SW 1271 (cell line): ENCODE results near the gene ESRP2.

Experiments used
- DNase-seq, 2 experiments: peaks; one replicate each; lab custom pipeline; 2025; lab: John Stamatoyannopoulos, UW

ESRP2 gene

DNA sequence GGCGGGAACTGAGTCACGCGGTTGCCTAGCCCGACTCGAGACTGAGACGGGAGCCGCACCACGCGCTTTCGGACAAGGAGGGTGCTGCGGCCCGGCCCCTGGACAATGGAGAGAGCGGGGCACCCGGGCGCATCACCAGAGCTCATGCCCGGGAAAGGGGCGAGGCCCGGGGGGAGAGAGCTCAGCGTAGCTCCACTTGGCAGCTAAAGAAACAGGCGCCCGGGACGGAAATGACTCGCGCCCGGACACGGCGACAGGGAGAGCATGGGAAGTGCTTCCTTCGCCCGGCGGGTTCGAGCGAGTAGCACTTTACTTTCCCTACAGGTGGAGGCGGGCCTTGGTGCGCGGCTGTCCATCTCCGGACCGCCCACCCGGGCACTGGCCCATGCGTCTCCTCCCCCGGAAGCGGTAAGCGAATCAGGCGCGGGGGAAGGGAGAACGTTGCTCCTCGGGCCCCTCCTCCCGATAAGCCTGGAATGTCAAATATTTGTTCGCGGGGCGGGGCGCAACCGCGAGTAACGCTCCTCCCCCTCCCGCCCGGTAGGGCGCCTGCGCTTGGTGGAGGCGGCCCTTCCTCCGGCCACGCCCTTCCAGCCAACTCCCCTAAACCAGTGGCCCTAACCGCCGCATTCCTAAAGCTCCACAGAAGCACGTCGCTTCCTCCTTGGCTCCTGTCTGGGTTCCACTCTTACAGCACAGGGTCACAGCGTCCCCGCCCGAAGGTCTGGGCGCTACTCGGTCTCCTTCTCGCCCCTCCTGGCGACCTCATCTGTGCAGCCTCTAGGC, 1.5 kb upstream of the ESRP2 start:
- DNase-seq: peak; percentile 93 to 97

DNA sequence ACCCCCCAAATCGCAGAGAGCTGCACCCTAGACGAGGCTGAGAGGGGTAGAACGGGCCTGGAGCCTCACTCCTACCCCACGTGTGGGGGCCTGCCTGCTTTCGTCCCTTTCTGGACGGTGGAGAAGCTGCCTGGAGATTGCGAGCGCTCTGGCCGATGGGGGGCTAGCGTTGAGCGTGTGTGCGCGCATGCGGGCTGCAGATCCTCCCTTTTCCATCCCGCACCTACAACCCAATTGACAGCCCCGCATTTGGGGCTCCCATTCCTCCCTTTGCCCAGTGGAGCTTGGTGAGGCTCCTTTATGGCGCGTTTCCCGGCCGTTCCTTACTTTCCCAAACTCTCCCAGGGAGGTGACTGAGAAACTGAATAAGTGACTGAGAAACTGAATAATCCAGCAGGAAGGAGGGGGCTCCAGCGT, 907 bp upstream of the ESRP2 start:
- DNase-seq: no peak

DNA sequence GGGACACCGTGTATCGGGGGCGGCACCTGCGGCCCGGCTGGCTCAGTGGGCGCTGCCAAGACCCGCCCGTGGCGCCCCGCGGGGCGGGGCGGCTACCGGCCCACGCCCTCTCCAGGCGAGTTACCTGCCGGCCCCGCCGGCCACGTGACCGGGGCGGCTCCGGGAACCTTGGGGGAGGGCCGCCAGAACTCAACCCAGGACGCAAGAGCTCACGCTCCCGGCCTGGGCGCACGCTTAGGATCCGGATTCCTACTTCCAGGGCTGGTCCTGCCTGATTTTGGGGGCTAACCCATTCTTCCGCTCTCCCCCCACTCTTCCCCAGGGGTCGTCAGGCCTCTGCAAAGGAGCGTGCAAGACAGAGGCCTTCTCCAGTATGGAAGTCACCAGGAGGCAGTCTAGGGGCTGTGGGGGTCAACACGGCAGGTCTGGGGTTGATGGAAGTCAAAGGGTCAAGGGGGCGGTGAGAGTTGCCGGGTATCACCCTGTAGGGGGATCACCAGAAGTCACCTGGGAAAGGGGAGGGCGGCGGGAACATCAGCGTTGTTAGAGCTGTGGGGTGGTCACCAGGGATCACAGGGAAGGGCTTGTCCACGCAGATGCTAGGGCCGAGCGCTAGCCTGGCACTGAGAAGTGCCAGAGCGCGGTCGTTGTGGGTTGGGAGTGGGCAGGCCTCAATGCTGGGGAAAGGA, 354 bp upstream of the ESRP2 start:
- DNase-seq: no peak

DNA sequence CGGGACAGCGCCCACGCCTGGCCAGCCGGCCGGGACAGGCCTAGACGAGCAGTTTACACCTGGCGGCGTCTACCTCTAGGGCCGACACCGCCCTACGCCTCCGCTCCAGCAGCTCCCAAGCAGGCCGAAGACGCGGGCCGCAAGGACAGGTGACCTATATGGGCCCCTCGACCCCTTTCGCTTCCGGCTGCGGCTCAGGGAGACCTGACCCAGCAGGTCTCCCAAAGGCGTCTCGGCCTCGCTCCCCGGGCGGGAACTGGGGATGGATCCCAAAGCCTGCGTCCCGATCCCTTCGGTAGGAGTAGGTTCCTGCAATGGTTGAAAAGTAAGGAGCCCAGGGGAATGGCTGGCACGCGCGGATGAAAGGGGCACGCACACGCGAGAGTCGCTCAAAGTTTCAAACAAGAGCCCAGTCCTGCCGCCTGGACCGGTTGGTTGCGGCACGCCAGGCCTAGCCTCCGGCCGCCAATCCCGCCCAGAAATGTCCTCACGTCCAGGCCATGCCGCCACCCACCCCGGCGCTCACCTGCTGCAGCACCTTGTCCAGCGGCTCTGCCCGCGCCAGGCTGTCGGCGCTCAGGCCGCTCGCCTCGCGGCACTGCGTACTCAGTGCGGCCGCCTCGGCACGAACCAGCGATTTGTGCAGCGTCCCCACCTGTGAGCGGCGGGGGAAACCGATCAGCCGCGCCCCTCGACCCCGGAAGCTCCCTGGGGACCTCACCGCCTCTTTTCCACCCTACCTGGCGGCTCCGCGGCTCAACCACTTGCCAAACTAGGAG, 630 bp downstream of the ESRP2 start:
- no peak for DNase-seq

DNA sequence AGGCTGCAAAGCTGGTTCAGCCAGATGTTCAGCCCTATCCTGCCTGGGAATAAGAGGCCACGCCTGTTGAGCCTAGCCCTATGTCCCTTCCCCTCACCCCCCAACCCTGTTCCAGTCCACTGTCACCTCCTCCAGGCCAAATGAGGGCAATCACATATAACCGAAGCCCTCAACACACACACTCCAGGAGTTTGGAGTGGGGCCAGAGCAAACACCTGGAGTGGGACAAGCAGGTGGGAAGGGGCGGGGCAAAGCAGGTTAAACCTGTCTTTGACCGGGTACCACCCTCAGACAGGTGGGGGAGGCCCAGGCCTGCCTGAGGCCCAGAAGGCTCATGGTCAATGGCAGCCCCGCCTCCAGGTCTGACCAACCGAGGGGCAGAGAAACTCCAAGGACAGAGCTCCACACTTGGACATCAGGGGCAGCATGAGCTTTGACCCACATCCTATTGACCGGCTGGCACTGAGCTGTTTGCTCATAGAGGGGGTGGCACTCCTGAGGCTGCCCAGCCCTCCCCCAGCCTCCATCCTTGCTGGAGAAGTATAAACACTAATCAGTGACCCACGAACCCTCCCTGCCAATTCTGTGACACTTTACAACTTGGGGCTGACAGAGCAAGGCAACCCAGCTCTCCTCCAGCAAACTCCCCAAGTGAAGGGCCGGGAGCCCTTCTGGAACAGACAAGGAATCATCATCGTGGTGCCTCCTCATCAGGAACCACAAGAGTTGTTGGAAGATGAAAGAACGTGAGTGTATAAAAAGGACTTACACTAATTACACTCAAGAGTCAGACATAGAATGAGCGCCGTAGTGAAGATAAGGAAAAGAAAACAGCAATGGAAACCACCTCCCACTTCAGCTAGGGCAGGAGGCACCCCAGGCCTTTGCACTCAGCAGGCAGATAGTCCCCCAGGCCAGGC, 1.5 kb downstream of the ESRP2 start:
- DNase-seq: no peak

DNA sequence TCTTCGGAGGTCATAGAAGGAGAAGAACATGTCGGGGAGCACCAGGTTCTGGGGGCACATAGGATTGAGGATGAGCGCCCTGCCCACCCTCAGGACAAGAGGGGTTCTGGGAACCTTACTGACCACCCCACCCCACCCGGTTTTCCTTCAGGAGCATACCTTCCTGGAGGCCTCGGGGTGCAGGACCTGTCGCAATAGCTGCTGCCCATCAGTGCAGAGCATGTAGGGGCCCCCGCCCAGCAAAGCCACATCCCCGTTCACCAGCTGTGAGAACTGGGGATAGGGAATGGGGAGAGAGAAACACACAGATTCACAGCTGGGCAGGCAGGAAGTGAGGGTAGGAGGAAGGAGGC, 2.1 kb downstream of the ESRP2 start:
- no peak for DNase-seq

DNA sequence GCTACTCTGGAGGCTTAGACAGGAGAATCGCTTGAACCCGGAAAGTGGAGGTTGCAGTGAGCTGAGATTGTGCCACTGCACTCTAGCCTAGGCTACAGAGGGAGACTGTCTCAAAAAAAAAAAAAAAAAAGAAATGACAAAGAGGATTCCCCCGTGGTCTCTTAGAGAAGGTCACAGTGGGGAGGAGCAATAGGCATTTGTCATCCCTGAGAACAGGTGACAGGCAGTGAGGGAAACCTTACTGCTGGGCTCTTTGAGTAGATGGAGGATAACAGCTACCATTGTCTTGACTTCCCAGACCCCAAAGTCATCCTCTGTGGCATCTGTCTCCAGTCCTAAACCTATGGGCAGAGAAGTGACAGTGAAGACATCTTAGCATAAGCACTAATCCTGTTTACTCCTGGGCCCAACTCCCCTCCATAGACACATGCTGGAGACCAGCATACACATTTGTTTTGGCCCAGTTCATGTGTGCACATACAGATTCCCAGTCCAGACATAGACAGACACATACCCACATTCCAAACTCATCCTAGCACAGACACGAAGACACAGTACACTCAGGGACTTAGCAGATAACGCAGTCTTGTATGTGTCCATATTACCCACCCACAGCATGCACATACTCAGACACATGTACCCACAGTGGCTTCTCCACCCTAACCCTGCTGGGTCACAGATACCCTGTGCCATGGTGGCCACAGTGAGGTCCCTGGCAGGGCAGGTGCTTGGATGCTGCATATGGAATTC, 2.7 kb downstream of the ESRP2 start:
- DNase-seq: no peak

DNA sequence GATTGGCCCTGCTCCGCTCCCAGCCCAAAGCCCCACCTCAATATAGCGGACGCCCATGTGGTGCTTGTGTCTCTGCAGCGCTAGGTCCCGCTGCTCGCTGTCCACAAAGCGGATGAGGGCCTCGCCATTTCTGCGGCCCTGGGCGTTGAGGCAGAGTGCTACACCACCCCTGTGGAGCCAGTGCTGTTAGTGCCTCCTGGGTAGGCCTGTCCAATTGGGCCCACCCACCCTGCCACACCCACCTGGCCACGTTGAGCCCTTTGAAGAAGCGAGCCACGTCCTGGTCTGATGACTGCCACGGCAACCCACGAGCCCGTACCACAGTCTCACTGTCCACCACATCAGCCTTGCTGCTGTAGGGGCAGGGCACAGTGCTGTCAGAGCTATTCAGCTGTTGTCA, 3.6 kb downstream of the ESRP2 start:
- DNase-seq: no peak

DNA sequence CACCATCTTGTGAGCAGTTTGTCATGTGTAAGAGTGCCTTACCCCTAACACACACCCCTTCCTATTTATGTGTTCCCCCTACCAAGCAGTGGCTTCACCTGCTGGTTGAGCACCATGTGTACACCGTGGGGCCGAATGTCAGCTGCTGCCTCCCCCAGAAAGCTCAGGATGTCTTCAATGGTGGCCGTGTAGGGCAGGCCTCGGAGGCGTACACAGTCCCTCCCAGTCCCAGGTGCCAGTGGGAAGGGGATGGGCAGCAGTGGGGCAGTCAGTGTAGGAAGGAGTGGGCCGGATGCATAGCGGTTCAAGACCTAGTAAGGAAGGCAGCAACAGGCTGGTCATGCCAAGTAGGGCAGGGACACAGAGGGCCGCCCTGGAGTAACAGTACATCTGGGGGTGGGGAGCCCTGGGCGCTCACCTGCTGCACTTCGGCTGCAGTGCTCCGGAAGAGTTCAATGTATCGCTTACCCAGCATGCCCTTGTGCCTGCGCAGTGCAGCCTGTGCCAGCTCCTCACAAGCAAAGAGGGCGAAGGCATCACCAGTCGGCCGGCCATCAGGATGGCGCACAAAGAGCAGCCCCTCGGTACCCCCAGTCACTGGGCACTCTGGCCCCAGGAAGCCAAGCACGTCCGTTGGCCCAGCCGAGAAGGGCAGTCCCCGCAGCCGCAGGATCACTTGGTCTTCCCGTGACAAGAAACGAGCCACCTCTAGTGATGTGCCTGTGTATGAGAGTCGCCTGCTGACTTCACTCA, 4.4 kb downstream of the ESRP2 start:
- DNase-seq: no peak

DNA sequence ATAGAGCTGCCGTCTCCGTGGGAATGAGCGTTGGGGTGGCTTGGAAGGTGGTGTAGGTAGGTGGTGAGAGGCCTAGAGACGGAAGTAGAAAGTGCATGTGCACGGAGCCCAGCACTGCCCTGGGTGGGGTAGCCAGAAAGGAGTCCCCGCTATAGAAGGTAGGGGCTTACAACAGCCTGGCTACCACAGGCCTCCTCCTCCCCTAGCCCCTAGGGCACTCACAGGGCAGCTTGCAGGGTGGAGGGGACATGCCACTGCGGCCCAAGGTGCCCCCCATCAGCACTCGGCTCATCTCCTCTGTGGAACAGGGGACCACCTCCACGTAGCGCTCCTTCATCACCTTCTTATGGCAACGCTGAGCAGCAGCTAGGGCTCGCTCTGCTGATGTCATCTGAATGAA, 5.0 kb downstream of the ESRP2 start:
- no peak for DNase-seq

DNA sequence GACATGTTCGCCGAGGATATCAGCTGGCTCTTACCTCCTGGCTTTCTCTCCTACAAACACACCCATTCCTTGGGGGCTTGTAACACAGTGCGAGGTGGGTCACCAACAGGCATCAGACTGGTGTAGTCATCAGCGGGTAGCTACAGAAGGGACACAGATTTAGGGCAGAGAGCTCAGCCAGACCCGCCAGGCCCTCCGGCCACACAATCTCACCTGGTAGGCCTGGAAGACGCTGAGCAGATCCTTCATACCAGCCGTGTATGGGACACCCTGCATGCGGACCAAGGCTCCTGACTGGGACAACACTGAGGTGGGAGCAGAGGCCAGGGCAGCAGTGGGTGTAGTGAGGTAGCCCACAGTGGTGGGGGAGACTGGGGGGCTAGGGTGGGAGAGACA, 5.8 kb downstream of the ESRP2 start:
- no peak for DNase-seq

DNA sequence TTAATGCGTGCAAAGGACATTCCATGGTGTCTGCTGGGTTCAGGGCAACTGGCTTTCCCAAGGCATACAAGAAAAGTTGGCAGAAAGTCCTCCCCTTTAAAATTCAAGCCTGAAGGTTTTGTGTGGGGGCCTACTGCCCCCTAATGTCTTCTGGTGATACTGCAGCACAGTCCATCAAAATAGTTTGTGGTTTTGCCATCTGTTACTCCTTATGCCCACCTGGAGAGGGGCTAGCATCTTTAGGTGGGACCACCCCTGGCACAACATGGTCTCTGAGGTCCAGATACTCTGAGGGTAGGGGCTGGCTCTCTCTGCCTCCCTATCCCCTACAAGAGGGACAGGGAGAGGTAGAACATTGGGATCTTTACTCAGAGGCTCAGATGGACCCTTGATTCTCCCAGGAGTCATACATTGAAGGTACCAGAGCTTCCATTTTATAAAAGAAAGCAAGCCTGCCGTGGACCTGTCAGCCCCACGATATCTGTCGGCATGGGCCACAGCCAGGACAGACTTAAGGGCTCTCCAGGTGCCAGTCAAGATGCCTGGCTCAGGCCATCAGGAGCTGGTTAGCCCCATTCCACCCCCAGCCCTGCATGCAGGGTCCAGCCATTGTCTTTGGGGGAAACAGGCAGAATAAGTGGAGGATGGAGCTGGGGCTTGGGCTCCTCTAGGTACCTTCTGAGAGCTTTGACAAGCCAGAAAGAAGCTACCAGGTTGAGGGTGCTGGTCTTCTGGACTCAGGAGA, 6.3 kb downstream of the ESRP2 start:
- DNase-seq: peak; percentile 19 to 63

DNA sequence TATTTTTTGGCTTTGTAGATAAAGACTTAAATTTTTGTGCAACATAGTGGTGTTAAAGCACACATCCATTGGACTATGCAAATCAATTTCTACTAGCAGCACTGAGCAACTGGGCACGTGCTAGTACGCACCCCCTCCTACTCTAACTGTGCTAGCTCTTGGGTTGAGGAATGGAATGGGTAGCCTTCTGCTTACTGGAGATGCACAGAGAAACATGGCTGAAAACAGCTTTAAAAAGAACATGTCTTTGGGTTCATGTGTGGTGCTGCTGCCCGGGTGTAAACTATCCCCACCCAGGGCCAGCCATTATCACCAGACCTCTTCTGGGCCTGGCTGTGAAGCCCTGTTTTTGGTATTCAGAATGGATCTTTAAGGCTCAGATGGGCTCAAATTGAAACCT, 7.3 kb downstream of the ESRP2 start:
- DNase-seq: no peak

DNA sequence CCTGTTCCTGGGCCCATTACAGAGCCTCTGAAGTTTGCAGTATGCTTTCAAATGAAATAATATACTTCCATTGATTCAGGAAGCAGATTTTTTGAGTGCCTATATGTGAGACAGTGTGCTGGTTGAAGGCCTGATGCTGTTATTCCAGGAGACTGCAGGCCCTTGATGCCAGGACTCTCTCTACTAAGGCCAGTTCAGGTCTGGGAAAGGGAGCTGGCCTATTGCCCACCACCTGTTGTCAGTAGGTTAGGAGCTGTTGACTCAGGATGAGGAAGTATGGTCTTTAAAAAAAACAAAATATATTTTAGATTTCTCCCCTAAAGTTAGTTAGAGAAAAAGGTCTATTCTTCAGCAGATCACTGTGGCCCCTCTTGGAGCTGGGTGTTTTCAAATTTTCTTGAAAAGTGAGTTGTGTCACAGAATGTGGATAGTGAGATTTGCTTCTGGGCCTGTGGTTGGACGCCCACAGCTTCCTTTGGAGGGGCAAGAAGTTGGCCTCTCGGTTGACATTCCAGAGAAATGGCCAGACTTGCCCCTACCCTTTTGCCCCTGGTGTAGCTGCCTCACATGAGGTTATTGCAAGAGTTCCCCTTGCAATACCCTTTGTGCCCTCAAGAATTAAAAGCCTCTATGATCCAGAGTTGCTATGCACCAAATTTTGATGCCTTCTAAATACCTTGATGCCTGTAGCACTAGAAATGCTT, 7.9 kb downstream of the ESRP2 start:
- no peak for DNase-seq

DNA sequence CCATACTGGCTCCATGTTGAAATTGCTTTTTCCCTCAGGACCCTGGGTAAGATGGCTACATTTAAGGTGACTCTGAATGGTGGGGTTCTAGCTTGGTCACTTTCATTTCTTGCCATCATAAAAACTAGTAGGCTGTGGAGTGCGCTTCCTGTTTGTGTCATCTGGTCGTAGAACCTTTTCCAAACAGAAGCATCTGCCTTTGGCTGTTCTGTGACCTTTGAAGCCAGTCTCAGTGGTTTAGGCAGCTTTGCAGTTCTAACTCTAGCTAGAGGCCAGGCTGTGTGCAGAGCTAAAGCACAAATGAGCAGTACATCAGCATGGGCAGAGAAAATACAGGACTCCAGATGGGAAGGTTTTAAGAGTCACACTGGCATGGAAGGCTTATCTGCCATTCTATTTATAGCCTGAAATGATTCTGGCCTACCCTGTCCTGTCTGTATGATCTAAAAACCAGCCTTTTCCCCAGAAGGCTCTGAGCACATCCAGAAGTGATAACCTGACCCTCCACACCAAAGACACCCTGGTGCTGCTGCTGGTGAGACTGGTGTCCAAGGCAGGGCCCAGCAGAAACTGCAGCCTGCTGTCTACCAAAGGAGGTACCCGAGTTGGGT, 8.6 kb downstream of the ESRP2 start:
- no peak for DNase-seq

DNA sequence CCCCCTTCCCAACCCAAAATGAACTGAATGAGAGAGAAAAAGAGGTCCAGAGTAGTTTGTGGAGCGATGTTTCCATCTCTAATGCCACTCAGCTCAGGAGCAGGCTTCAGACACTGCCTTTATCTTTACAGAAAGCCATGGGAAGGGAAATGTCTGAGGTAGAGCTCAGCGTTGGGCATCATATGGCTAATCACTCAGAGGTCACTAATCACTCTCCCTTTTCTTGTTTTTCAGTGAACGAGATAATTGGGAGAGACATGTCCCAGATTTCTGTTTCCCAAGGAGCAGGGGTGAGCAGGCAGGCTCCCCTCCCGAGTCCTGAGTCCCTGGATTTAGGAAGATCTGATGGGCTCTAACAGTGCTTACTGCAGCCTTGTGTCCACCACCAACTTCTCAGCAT, 9.8 kb downstream of the ESRP2 start:
- DNase-seq: no peak

DNA sequence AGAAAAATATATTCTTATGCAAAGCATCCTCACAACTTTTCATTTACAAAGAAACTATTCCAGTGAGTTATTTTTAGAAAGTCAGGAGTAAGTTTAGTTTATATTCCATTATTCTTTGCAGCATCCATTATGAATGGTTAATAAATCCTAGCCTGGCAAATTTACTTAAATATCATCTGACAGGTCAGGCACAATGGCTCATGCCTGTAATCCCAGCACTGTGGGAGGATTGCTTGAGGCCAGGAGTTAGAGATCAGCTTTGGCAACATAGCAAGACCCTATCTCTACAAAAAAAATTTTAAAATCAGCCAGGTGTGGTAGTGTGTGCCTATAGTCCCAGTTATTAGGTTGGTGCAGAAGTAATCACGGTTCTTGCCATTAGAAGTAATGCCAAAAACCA, 12.9 kb downstream of the ESRP2 start:
- DNase-seq: no peak

DNA sequence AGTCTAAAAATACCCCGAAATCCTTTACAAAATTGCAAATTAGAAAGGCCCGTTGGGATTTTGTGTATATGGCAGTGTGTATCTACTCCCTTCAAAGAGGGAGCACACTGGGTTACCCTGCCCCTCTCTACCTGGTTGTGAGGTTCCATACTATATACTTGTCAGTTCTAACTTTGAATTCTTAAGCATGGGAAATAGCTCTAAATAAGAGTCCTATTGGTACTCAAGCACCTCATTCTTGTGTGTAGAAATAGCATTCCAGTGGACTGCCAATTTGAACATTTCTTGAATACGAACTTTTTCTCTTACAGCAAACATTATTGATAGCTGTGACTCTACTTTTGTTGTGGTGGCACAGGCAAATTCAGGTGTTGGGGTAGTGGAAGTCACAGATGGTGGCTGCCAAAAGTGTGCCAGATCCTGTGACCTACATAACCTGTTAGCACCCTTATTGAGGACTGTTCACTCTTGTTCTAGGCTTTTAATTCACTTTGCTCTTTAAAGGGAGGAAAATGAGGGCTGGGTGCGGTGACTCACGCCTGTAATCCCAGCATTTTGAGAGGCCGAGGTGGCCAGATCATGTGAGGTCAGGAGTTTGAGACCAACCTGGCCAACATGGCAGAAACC, 16.1 kb downstream of the ESRP2 start:
- DNase-seq: no peak
